Neuronal stem cell (in vitro differentiated cells): ENCODE measurements around the gene VARS2.

Experiments
- DNase-seq: peaks from one replicate; pipeline ENCODE4 v3.0.0-alpha.2; 2013; ENCODE audit warnings: low spot score
- H2AFZ ChIP-seq: one replicate; pipeline ENCODE4 v1.6.1; 2013; ENCODE audit warnings: mild to moderate bottlenecking, low read length, inconsistent platforms
- H2AK5ac ChIP-seq: 2 replicates; pipeline ENCODE4 v1.6.1; 2013; ENCODE audit warnings: low read depth, mild to moderate bottlenecking, inconsistent platforms, low read length, moderate library complexity, mixed read lengths
- H2BK120ac ChIP-seq: 2 replicates; pipeline ENCODE4 v1.6.1; 2013; ENCODE audit warnings: low read depth, mild to moderate bottlenecking, inconsistent platforms, low read length, moderate library complexity, mixed read lengths
- H2BK12ac ChIP-seq: one replicate; pipeline ENCODE4 v1.6.1; 2013; ENCODE audit warnings: low read length, inconsistent platforms
- H2BK15ac ChIP-seq: 2 replicates; pipeline ENCODE4 v1.6.1; 2013; ENCODE audit warnings: mild to moderate bottlenecking, low read length, inconsistent platforms, mixed read lengths
- H2BK5ac ChIP-seq: one replicate; pipeline ENCODE4 v1.6.1; 2013; ENCODE audit warnings: inconsistent platforms, mild to moderate bottlenecking, low read length, moderate library complexity
- H3K14ac ChIP-seq: one replicate; pipeline ENCODE4 v1.6.1; 2013; ENCODE audit warnings: low read length, inconsistent platforms
- H3K18ac ChIP-seq: 2 replicates; pipeline ENCODE4 v1.6.1; 2013; ENCODE audit warnings: low read length, inconsistent platforms
- H3K23ac ChIP-seq: 2 replicates; pipeline ENCODE4 v1.6.1; 2013; ENCODE audit warnings: low read depth, mild to moderate bottlenecking, mixed read lengths, low read length, inconsistent platforms; ENCODE audit not compliant: poor library complexity
- H3K27ac ChIP-seq: replicated peaks from 3 replicates; pipeline ENCODE4 v1.5.1; 2013; ENCODE audit warnings: low read length, inconsistent platforms
- H3K27me3 ChIP-seq, 3 experiments: 2 replicates each; pipeline ENCODE4 v1.6.1; 2013; ENCODE audit warnings: low read length in 3 of 3, mild to moderate bottlenecking in 2 of 3, inconsistent platforms in 1 of 3, low read depth in 1 of 3, mixed read lengths in 1 of 3, moderate library complexity in 1 of 3; ENCODE audit not compliant: control insufficient read depth in 3 of 3, insufficient read depth in 3 of 3
- H3K36me3 ChIP-seq, 2 donors: replicated peaks in 1 of 2; 2 replicates each; pipeline ENCODE4 v1.6.1; 2013; ENCODE audit warnings: low read length in 2 of 2; ENCODE audit not compliant: control insufficient read depth in 2 of 2, insufficient read depth in 2 of 2
- H3K4ac ChIP-seq: 2 replicates; pipeline ENCODE4 v1.6.1; 2013; ENCODE audit warnings: inconsistent platforms, mild to moderate bottlenecking, low read length, moderate library complexity
- H3K4me1 ChIP-seq, 2 donors: 1 replicate in 1 of 2; 2 replicates in 1 of 2; pipeline ENCODE4 v1.6.1; 2013; ENCODE audit warnings: low read length in 2 of 2, low read depth in 1 of 2; ENCODE audit not compliant: control insufficient read depth in 2 of 2, insufficient read depth in 1 of 2
- H3K4me2 ChIP-seq: one replicate; pipeline ENCODE4 v1.6.1; 2013; ENCODE audit warnings: mild to moderate bottlenecking, low read length, inconsistent platforms; ENCODE audit not compliant: insufficient read depth, poor library complexity, severe bottlenecking
- H3K4me3 ChIP-seq, 2 donors: 2 replicates each; pipeline ENCODE4 v1.5.1; 2013; ENCODE audit warnings: low read length in 2 of 2, mild to moderate bottlenecking in 2 of 2, inconsistent platforms in 1 of 2, moderate library complexity in 1 of 2
- H3K79me1 ChIP-seq: one replicate; pipeline ENCODE4 v1.6.1; 2013; ENCODE audit warnings: low read depth, mild to moderate bottlenecking, inconsistent platforms, low read length, moderate library complexity
- H3K9ac ChIP-seq: one replicate; pipeline ENCODE4 v1.6.1; 2013; ENCODE audit warnings: mild to moderate bottlenecking, low read depth, low read length, inconsistent platforms; ENCODE audit not compliant: poor library complexity
- H3K9me3 ChIP-seq, 2 donors: replicated peaks in 1 of 2; 2 replicates each; pipeline versions ENCODE3 to v1.6.1; 2013; ENCODE audit warnings: low read length in 2 of 2, mild to moderate bottlenecking in 2 of 2, inconsistent platforms in 1 of 2, low read depth in 1 of 2, mixed read lengths in 1 of 2, moderate library complexity in 1 of 2; ENCODE audit not compliant: control insufficient read depth in 2 of 2, insufficient read depth in 1 of 2
- H4K8ac ChIP-seq: one replicate; pipeline ENCODE4 v1.6.1; 2013; ENCODE audit warnings: low read depth, mild to moderate bottlenecking, inconsistent platforms, low read length, moderate library complexity
- H4K91ac ChIP-seq: one replicate; pipeline ENCODE4 v1.6.1; 2013; ENCODE audit warnings: low read length, low read depth, mild to moderate bottlenecking, inconsistent platforms; ENCODE audit not compliant: poor library complexity
- WGBS, 2 donors: extraction: QIAGEN DNeasy Blood & Tissue Kit; methylation state at CpG; one replicate each; pipeline ENCODE4 v1.1.7; 2013; ENCODE audit warnings: missing lambda C conversion rate in 2 of 2, mixed read lengths in 1 of 2; ENCODE audit not compliant: insufficient read length in 2 of 2, insufficient replicate concordance in 1 of 2; ENCODE audit errors: extremely low coverage in 2 of 2; 5-methylcytosine and 5-hydroxymethylcytosine counted together

The VARS2 gene

GRCh38 chr6:30939473-30939872, 25.4 kb downstream of the VARS2 start:
- Histone ChIP-seq H3K18ac (peak overlapping the region; percentile 11), H2BK120ac (no peak overlapping the region), H4K8ac (no peak overlapping the region), H3K79me1 (no peaks in the 10 kb centered on the region), H3K14ac (no peak overlapping the region), H2BK12ac (peak overlapping the region; percentile 97), H3K23ac (no peak overlapping the region), H2AK5ac (peak overlapping the region; percentile 16), H2AFZ (no peak overlapping the region), H3K27me3 (peaks cover 0 to 34% (median 0%) of the 10 kb centered on the region in 3 experiments), H3K4me2 (no peak overlapping the region), H3K9me3 (no peaks in the 10 kb centered on the region), H3K4me1 (peaks cover 7 to 26% of the 10 kb centered on the region in 2 donors), H2BK5ac (peak overlapping the region; percentile 59), H3K4me3 (no peak overlapping the region), H4K91ac (no peak overlapping the region), H3K36me3 (no peaks in the 10 kb centered on the region), H2BK15ac (peak overlapping the region; percentile 63), H3K4ac (no peak overlapping the region), H3K9ac (no peak overlapping the region), H3K27ac (no peak overlapping the region)
- no peak for DNase-seq
- no CpG with 5 or more reads among the region's 3 CpGs for WGBS, 2 donors

- Histone ChIP-seq H3K4me2 (no peak within 1 kb of the TSS), H2AFZ (no peak within 1 kb of the TSS), H3K4ac (no peak within 1 kb of the TSS), H3K79me1 (no peaks in the 10 kb centered on the region), H3K4me3 (no peak within 1 kb of the TSS), H3K9ac (no peak within 1 kb of the TSS), H2BK15ac (peak within 1 kb of the TSS; percentile 71), H3K27me3 (peaks cover 0 to 26% (median 0%) of the 10 kb centered on the region in 3 experiments), H4K8ac (no peak within 1 kb of the TSS), H3K18ac (peak within 1 kb of the TSS; percentile 68), H3K36me3 (no peaks in the 10 kb centered on the region), H3K9me3 (no peaks in the 10 kb centered on the region), H2AK5ac (peak within 1 kb of the TSS; percentile 81), H3K23ac (no peak within 1 kb of the TSS), H3K4me1 (peaks cover 7 to 26% of the 10 kb centered on the region in 2 donors), H3K14ac (peak within 1 kb of the TSS; percentile 5), H2BK12ac (peak within 1 kb of the TSS; percentile 97), H2BK5ac (peak within 1 kb of the TSS; percentile 59), H3K27ac (no peak within 1 kb of the TSS), H2BK120ac (peak within 1 kb of the TSS; percentile 52), H4K91ac (no peak within 1 kb of the TSS)
- no CpG with 5 or more reads among the region's 16 CpGs for WGBS, 2 donors
- no peak for DNase-seq
Observed at GRCh38 chr6:30940361-30940986, 26.4 kb downstream of the VARS2 start, which contains the start of gene MUCL3. Gene MUCL3 (plus strand): TSS chr6:30940973. CDS start chr6:30941000, 27 bp downstream.

GRCh38 chr6:30942338-30943060, 28.5 kb downstream of the VARS2 start:
- no peaks in the 10 kb centered on the region for H3K79me1 ChIP-seq
- H3K23ac ChIP-seq: no peak overlapping the region
- H3K4me2 ChIP-seq: no peak overlapping the region
- no peak overlapping the region for H2BK120ac ChIP-seq
- peaks cover 7 to 20% of the 10 kb centered on the region in 2 donors for H3K4me1 ChIP-seq
- H3K4ac ChIP-seq: no peak overlapping the region
- H2AK5ac ChIP-seq: peak overlapping the region; percentile 10
- H3K27me3 ChIP-seq: peaks cover 0 to 25% (median 0%) of the 10 kb centered on the region in 3 experiments
- no peaks in the 10 kb centered on the region for H3K36me3 ChIP-seq
- no peaks in the 10 kb centered on the region for H3K9me3 ChIP-seq
- H2AFZ ChIP-seq: peak overlapping the region; percentile 77
- peak overlapping the region; percentile 15 for H2BK5ac ChIP-seq
- H3K9ac ChIP-seq: no peak overlapping the region
- H3K18ac ChIP-seq: peak overlapping the region; percentile 53
- no peak overlapping the region for H3K14ac ChIP-seq
- H2BK15ac ChIP-seq: peak overlapping the region; percentile 24
- H3K4me3 ChIP-seq: no peak overlapping the region
- peak; percentile 89 for DNase-seq
- H3K27ac ChIP-seq: peak overlapping the region; percentile 41
- no peak overlapping the region for H4K8ac ChIP-seq
- H2BK12ac ChIP-seq: peak overlapping the region; percentile 75
- peak overlapping the region; percentile 58 for H4K91ac ChIP-seq
- no CpG with 5 or more reads among the region's 15 CpGs for WGBS, 2 donors

- Histone ChIP-seq H2BK5ac (no peak overlapping the region), H3K27me3 (peaks cover 0 to 14% (median 0%) of the 10 kb centered on the region in 3 experiments), H4K91ac (no peak overlapping the region), H3K79me1 (no peaks in the 10 kb centered on the region), H2BK15ac (no peak overlapping the region), H3K18ac (no peak overlapping the region), H3K36me3 (no peaks in the 10 kb centered on the region), H3K4me2 (no peak overlapping the region), H2BK120ac (no peak overlapping the region), H4K8ac (no peak overlapping the region), H2AFZ (no peak overlapping the region), H3K4ac (no peak overlapping the region), H3K27ac (no peak overlapping the region), H3K23ac (no peak overlapping the region), H2BK12ac (no peak overlapping the region), H3K4me3 (no peak overlapping the region), H3K14ac (no peak overlapping the region), H2AK5ac (no peak overlapping the region), H3K9ac (no peak overlapping the region), H3K9me3 (no peaks in the 10 kb centered on the region), H3K4me1 (peaks cover 7 to 20% of the 10 kb centered on the region in 2 donors)
- DNase-seq: no peak
- no CpG with 5 or more reads among the region's 4 CpGs for WGBS, 2 donors
Observed at GRCh38 chr6:30944051-30944450, 30.0 kb downstream of the VARS2 start.
